ENCODE measurements around the gene NPIPA1. TPM values are rescaled to one million over a fixed set of nuclear protein-coding genes. Genes with fewer than 3 reads are reported as not detected.
"Not testable (repeated sequence)": the region's sequence is repeated elsewhere in the genome, so short reads cannot be mapped to it uniquely, and the experiment has no call there.

The NPIPA1 gene
- polyA plus RNA-seq, 4 donors = 83.4 to 173 (median 118) TPM

GRCh38 chr16:14929176-14929575 is 8.1 kb upstream of the NPIPA1 start:
- DNase-seq (ENCODE audit: low read depth in 4 of 4, low spot score in 2 of 4) = not testable (repeated sequence)

GRCh38 chr16:14930246-14930645 is 7.0 kb upstream of the NPIPA1 start:
- DNase-seq (ENCODE audit: low read depth in 4 of 4, low spot score in 2 of 4) = not testable (repeated sequence)

- DNase-seq (ENCODE audit: low read depth in 4 of 4, low spot score in 2 of 4) = not testable (repeated sequence)
Observed at GRCh38 chr16:14930971-14931370, 6.3 kb upstream of the NPIPA1 start.

GRCh38 chr16:14932581-14933375 is 4.5 kb upstream of the NPIPA1 start:
- DNase-seq (ENCODE audit: low read depth in 4 of 4, low spot score in 2 of 4) = not testable (repeated sequence)

GRCh38 chr16:14937994-14938393 is 751 bp downstream of the NPIPA1 start:
- not testable (repeated sequence) for DNase-seq (ENCODE audit: low read depth in 4 of 4, low spot score in 2 of 4)

- DNase-seq (ENCODE audit: low read depth in 4 of 4, low spot score in 2 of 4) = not testable (repeated sequence)
Observed at GRCh38 chr16:14942686-14943085, 5.4 kb downstream of the NPIPA1 start.

- DNase-seq (ENCODE audit: low read depth in 4 of 4, low spot score in 2 of 4) = no peak
Observed at GRCh38 chr16:14955546-14956231, 18.4 kb downstream of the NPIPA1 start.

GRCh38 chr16:14957576-14958322 is 20.5 kb downstream of the NPIPA1 start:
- no peak for DNase-seq (ENCODE audit: low read depth in 4 of 4, low spot score in 2 of 4)

- DNase-seq (ENCODE audit: low read depth in 4 of 4, low spot score in 2 of 4) = no peak
Observed at GRCh38 chr16:14958323-14958600, 21.0 kb downstream of the NPIPA1 start.

GRCh38 chr16:14958970-14959369 is 21.7 kb downstream of the NPIPA1 start:
- DNase-seq (ENCODE audit: low read depth in 4 of 4, low spot score in 2 of 4) = no peak

GRCh38 chr16:14961405-14962186 is 24.4 kb downstream of the NPIPA1 start:
- no peak for DNase-seq (ENCODE audit: low read depth in 4 of 4, low spot score in 2 of 4)

- DNase-seq (ENCODE audit: low read depth in 4 of 4, low spot score in 2 of 4) = no peak
Observed at GRCh38 chr16:14963281-14964173, 26.3 kb downstream of the NPIPA1 start.

GRCh38 chr16:14965328-14965727 is 28.1 kb downstream of the NPIPA1 start:
- DNase-seq (ENCODE audit: low read depth in 4 of 4, low spot score in 2 of 4) = no peak

- DNase-seq (ENCODE audit: low read depth in 4 of 4, low spot score in 2 of 4) = not testable (repeated sequence)
Observed at GRCh38 chr16:14969795-14970194, 32.6 kb downstream of the NPIPA1 start.

- DNase-seq (ENCODE audit: low read depth in 4 of 4, low spot score in 2 of 4) = not testable (repeated sequence)
Observed at GRCh38 chr16:14971621-14972228, 34.5 kb downstream of the NPIPA1 start.

- not testable (repeated sequence) for DNase-seq (ENCODE audit: low read depth in 4 of 4, low spot score in 2 of 4)
Observed at GRCh38 chr16:14973785-14974322, 36.6 kb downstream of the NPIPA1 start.

- DNase-seq (ENCODE audit: low read depth in 4 of 4, low spot score in 2 of 4) = peak in 1 of 4 donors; percentile 17
Observed at GRCh38 chr16:14974331-14974655, 37.0 kb downstream of the NPIPA1 start.

GRCh38 chr16:14974656-14975417 is 37.6 kb downstream of the NPIPA1 start, which contains the start of gene PDXDC1:
PDXDC1 (plus strand) TSS chr16:14975026; CDS start chr16:14975200, 174 bp downstream.
- peak; percentile 81 to 93 (median 82) for DNase-seq (ENCODE audit: low read depth in 4 of 4, low spot score in 2 of 4)
